ENCODE results near the gene GRM8. TPM values are rescaled to one million over a fixed set of nuclear protein-coding genes. Genes with fewer than 3 reads are reported as not detected.

GRM8 gene
- total RNA-seq, 1 experiment from 2014 or later: not detected

DNA sequence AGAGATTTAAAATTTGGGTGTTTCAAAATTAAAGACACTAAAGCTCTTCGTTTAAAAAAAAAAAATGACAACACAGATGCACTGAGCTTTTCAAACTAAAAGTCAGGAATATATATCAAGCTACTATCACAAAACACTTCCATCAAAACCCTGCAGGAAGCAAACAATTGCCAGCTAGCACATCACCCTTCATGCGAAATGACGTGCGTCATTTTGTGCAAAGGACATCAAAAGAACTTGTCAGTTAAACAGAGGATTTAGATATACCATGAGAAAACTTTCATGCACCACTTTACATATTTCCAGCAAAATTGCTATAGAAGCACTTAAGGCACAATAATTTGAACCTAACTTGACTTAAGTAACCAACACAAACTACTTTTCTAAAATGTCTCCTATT lies 264.7 kb downstream of the GRM8 start:
- Histone ChIP-seq H3K9me3 (ENCODE audit: control insufficient read depth, insufficient read depth, low read depth, low read length) (no peaks in the 10 kb centered on the region), H3K36me3 (ENCODE audit: control insufficient read depth, insufficient read depth, low read length) (no peaks in the 10 kb centered on the region), H3K4me1 (ENCODE audit: control insufficient read depth, insufficient read depth, low read length) (no peaks in the 10 kb centered on the region), H3K27ac (ENCODE audit: low read length) (no peak overlapping the region), H3K4me3 (ENCODE audit: low read depth in 2 of 2, low read length in 2 of 2) (no peak overlapping the region), H3K27me3 (ENCODE audit: control insufficient read depth, insufficient read depth, low read length) (no peaks in the 10 kb centered on the region)
- TF ChIP-seq TCF7L2 (IDR thresholded peaks at IDR 0.05; ENCODE audit: low read depth, low read length) (no peak), SIN3A (IDR thresholded peaks at IDR 0.05; ENCODE audit: borderline replicate concordance, insufficient read depth, low read depth, low read length) (no peak), POLR2AphosphoS5 (IDR thresholded peaks at IDR 0.05; ENCODE audit: low read depth, low read length) (no peak)
- TF ChIP-seq, protein P1, sequence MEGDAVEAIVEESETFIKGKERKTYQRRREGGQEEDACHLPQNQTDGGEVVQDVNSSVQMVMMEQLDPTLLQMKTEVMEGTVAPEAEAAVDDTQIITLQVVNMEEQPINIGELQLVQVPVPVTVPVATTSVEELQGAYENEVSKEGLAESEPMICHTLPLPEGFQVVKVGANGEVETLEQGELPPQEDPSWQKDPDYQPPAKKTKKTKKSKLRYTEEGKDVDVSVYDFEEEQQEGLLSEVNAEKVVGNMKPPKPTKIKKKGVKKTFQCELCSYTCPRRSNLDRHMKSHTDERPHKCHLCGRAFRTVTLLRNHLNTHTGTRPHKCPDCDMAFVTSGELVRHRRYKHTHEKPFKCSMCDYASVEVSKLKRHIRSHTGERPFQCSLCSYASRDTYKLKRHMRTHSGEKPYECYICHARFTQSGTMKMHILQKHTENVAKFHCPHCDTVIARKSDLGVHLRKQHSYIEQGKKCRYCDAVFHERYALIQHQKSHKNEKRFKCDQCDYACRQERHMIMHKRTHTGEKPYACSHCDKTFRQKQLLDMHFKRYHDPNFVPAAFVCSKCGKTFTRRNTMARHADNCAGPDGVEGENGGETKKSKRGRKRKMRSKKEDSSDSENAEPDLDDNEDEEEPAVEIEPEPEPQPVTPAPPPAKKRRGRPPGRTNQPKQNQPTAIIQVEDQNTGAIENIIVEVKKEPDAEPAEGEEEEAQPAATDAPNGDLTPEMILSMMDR (IDR thresholded peaks at IDR 0.05): no peak
- TF ChIP-seq, protein P2, sequence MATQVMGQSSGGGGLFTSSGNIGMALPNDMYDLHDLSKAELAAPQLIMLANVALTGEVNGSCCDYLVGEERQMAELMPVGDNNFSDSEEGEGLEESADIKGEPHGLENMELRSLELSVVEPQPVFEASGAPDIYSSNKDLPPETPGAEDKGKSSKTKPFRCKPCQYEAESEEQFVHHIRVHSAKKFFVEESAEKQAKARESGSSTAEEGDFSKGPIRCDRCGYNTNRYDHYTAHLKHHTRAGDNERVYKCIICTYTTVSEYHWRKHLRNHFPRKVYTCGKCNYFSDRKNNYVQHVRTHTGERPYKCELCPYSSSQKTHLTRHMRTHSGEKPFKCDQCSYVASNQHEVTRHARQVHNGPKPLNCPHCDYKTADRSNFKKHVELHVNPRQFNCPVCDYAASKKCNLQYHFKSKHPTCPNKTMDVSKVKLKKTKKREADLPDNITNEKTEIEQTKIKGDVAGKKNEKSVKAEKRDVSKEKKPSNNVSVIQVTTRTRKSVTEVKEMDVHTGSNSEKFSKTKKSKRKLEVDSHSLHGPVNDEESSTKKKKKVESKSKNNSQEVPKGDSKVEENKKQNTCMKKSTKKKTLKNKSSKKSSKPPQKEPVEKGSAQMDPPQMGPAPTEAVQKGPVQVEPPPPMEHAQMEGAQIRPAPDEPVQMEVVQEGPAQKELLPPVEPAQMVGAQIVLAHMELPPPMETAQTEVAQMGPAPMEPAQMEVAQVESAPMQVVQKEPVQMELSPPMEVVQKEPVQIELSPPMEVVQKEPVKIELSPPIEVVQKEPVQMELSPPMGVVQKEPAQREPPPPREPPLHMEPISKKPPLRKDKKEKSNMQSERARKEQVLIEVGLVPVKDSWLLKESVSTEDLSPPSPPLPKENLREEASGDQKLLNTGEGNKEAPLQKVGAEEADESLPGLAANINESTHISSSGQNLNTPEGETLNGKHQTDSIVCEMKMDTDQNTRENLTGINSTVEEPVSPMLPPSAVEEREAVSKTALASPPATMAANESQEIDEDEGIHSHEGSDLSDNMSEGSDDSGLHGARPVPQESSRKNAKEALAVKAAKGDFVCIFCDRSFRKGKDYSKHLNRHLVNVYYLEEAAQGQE (IDR thresholded peaks at IDR 0.05; ENCODE audit: insufficient read depth in 1 of 2, low read depth in 2 of 2, low read length in 1 of 2): no peak
- in situ Hi-C loops (cut with HindIII; ENCODE audit: low pct_unique_long_range_greater_than_20kb, low sequenced_read_pairs): no loop called here
- intact Hi-C loops (cut with micrococcal nuclease; ENCODE audit: unreplicated experiment): no loop called here
- no TSS peak for BruUV-seq (replicated peaks)
- ATAC-seq: no peak
- ChIA-PET CTCF (no interaction called here), POLR2A (no interaction called here)
- DNase-seq (ENCODE audit: low read depth, low spot score): no peak

DNA sequence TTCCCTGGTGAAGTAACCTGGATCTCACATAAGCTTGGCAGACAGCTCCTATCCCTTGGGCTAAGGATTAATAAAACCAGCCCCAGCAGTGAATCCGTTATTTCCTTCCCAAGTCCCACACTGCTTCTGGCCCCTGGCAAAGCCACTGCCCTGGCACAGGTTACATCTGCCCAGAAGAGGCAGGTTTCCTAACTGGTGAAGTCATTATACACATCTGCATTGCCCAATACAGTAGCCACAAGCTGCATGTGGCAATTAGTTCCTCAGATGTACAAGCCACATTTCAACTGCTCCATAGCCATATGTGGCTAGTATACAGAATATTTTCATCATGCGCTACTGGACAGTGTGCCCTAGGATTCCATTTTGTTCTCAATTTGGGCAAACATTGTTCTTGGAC lies 273.0 kb downstream of the GRM8 start:
- no peak for DNase-seq (ENCODE audit: low read depth, low spot score)
- ChIA-PET POLR2A (no interaction called here), CTCF (no interaction called here)
- Histone ChIP-seq H3K27me3 (ENCODE audit: control insufficient read depth, insufficient read depth, low read length) (no peaks in the 10 kb centered on the region), H3K4me3 (ENCODE audit: low read depth in 2 of 2, low read length in 2 of 2) (no peak overlapping the region), H3K4me1 (ENCODE audit: control insufficient read depth, insufficient read depth, low read length) (no peaks in the 10 kb centered on the region), H3K27ac (ENCODE audit: low read length) (no peak overlapping the region), H3K9me3 (ENCODE audit: control insufficient read depth, insufficient read depth, low read depth, low read length) (no peaks in the 10 kb centered on the region), H3K36me3 (ENCODE audit: control insufficient read depth, insufficient read depth, low read length) (no peaks in the 10 kb centered on the region)
- in situ Hi-C loops (cut with HindIII; ENCODE audit: low pct_unique_long_range_greater_than_20kb, low sequenced_read_pairs) (no loop called here), intact Hi-C loops (cut with micrococcal nuclease; ENCODE audit: unreplicated experiment) (no loop called here)
- ATAC-seq: no peak
- no TSS peak for BruUV-seq (replicated peaks)
- TF ChIP-seq, protein P2 (IDR thresholded peaks at IDR 0.05; ENCODE audit: insufficient read depth in 1 of 2, low read depth in 2 of 2, low read length in 1 of 2): no peak
- TF ChIP-seq TCF7L2 (IDR thresholded peaks at IDR 0.05; ENCODE audit: low read depth, low read length) (no peak), POLR2AphosphoS5 (IDR thresholded peaks at IDR 0.05; ENCODE audit: low read depth, low read length) (no peak), SIN3A (IDR thresholded peaks at IDR 0.05; ENCODE audit: borderline replicate concordance, insufficient read depth, low read depth, low read length) (no peak)
